LNCaP clone FGC (cell line): Measurements from ENCODE around the gene MKX.
A peak's percentile ranks its signal among the peaks of the same experiment; 100 is the strongest.

Source experiments
- DNase-seq: peaks from one replicate; pipeline ENCODE4 v3.0.0-alpha.2; 2011; ENCODE audit warnings: low read depth
- H3K4me3 ChIP-seq: 2 replicates; pipeline ENCODE4 v1.5.1; 2011; ENCODE audit warnings: mild to moderate bottlenecking, low read depth, low read length, control low read depth
- TF ChIP-seq, protein P1 (sequence below): IDR thresholded peaks from 2 replicates; pipeline ENCODE4 v1.5.1; 2012; ENCODE audit warnings: mild to moderate bottlenecking; ENCODE audit not compliant: control insufficient read depth, insufficient read depth; ENCODE audit errors: extremely low read depth

The MKX gene

GRCh38 chr10:27742195-27743011 lies 3.2 kb downstream of the MKX start:
- TF ChIP-seq, protein P1, sequence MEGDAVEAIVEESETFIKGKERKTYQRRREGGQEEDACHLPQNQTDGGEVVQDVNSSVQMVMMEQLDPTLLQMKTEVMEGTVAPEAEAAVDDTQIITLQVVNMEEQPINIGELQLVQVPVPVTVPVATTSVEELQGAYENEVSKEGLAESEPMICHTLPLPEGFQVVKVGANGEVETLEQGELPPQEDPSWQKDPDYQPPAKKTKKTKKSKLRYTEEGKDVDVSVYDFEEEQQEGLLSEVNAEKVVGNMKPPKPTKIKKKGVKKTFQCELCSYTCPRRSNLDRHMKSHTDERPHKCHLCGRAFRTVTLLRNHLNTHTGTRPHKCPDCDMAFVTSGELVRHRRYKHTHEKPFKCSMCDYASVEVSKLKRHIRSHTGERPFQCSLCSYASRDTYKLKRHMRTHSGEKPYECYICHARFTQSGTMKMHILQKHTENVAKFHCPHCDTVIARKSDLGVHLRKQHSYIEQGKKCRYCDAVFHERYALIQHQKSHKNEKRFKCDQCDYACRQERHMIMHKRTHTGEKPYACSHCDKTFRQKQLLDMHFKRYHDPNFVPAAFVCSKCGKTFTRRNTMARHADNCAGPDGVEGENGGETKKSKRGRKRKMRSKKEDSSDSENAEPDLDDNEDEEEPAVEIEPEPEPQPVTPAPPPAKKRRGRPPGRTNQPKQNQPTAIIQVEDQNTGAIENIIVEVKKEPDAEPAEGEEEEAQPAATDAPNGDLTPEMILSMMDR, result peak; percentile 84
- peak overlapping the region; percentile 55 for H3K4me3 ChIP-seq
- peak; percentile 51 for DNase-seq

GRCh38 chr10:27741173-27742091 lies 4.2 kb downstream of the MKX start:
- no peak for DNase-seq
- TF ChIP-seq, protein P1, result no peak
- peak overlapping the region; percentile 55; the same call in 1 of the 2 replicates for H3K4me3 ChIP-seq

DNA sequence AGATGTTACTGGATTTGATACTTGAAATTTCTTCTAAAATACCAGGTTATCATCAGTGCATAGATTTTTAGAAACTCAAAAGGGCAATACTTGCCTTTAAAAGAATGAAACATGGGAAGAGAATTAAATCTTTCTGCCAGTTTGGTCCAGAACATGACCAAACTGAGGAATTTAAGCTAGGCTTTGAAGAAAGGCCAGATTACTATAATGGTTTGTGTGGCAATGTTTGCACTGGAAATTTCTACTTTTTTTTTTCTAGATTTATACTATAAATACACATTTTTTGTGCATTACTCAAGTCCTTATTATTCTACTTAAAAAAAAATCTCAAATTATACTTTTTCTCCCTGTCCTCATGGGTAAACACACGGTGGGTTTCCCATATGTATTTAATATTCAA lies 9.2 kb downstream of the MKX start:
- no peak overlapping the region for H3K4me3 ChIP-seq
- TF ChIP-seq, protein P1, result no peak
- DNase-seq, result no peak

- no peak for DNase-seq
- TF ChIP-seq, protein P1, result no peak
- no peak overlapping the region for H3K4me3 ChIP-seq
Measured at GRCh38 chr10:27730041-27730440, 15.6 kb downstream of the MKX start.

GRCh38 chr10:27728338-27728737 lies 17.3 kb downstream of the MKX start:
- no peak overlapping the region for H3K4me3 ChIP-seq
- no peak for DNase-seq
- TF ChIP-seq, protein P1, result no peak

- no peak overlapping the region for H3K4me3 ChIP-seq
- DNase-seq, result no peak
Measured at GRCh38 chr10:27724287-27724686, 21.3 kb downstream of the MKX start.

More at GRCh38 chr10:27724287-27724686, 21.3 kb downstream of the MKX start:
- TF ChIP-seq, protein P1, result peak; percentile 42
